Measurements from ENCODE around the gene TOMT. TPM values are rescaled to one million over a fixed set of nuclear protein-coding genes. Genes with fewer than 3 reads are reported as not detected.
"Not testable (repeated sequence)": the region's sequence is repeated elsewhere in the genome, so short reads cannot be mapped to it uniquely, and the experiment has no call there.

TOMT gene
- total RNA-seq, 2 experiments from 2014 or later: 0.23 TPM; not detected in 1

DNA sequence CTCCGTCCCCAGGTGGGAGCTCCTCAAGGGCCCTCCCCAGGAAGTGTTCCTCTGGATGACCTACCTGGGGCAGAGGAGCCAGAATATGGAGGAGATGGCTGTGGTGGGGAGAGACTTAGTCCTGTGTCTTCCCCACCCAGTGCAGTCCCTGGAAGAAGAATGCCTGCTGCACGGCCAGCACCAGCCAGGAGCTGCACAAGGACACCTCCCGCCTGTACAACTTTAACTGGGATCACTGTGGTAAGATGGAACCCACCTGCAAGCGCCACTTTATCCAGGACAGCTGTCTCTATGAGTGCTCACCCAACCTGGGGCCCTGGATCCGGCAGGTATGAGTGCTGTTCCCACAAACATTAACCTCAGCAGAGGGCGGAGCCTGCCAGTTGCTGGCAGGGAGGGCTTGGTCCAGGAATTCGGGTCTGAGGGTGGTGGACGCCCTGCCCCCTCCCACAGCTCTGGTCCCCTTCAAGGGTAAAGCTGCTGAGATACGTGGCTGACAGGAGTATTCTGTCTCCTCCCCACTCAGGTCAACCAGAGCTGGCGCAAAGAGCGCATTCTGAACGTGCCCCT is 33.2 kb downstream of the TOMT start:
- Mint-ChIP-seq H3K4me1 (peaks cover 44% of the 10 kb centered on the region), H3K4me3 (no peak overlapping the region), H3K27ac (no peak overlapping the region), H3K27me3 (peaks cover 4% of the 10 kb centered on the region), H3K9me3 (ENCODE audit: low read depth) (peaks cover 4% of the 10 kb centered on the region), H3K36me3 (peaks cover 5% of the 10 kb centered on the region)
- ATAC-seq: no peak
- CTCF ChIA-PET: interaction anchor here (1.6 kb wide), 1 partner anchor 114 kb away, joined by 5 read pairs; no protein-coding TSS in a partner anchor
- no peak for DNase-seq

DNA sequence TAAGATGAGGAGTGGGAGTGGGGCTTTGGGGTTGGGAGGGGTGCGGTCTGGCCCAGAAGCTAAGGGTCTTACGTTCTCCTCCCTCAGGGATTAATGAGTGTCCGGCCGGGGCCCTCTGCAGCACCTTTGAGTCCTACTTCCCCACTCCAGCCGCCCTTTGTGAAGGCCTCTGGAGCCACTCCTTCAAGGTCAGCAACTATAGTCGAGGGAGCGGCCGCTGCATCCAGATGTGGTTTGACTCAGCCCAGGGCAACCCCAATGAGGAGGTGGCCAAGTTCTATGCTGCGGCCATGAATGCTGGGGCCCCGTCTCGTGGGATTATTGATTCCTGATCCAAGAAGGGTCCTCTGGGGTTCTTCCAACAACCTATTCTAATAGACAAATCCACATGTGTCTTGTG is 33.8 kb downstream of the TOMT start:
- Mint-ChIP-seq H3K9me3 (ENCODE audit: low read depth) (peaks cover 4% of the 10 kb centered on the region), H3K4me3 (no peak overlapping the region), H3K36me3 (peaks cover 5% of the 10 kb centered on the region), H3K4me1 (peaks cover 46% of the 10 kb centered on the region), H3K27ac (no peak overlapping the region), H3K27me3 (peaks cover 2% of the 10 kb centered on the region)
- DNase-seq (no peak), ATAC-seq (no peak)
- CTCF ChIA-PET: interaction anchor here (1.6 kb wide), 1 partner anchor 114 kb away, joined by 5 read pairs; no protein-coding TSS in a partner anchor

DNA sequence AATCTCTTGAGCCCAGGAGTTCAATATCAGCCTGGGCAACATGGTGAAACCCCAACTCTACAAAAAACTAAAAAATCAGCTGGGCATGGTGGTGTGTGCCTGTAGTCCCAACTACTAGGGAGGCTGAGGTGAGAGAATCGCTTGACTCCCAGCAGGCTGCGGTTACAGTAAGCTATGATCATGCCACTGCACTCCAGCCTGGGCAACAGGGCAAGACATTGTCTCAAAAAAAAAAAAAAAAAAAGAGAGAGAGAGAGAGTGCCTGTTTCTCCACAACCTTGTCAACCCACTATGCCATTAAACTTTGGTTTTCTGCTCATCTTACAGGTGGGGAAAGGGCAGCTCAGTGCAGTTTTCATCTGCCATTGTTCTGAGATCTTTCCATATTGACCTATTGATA is 34.9 kb downstream of the TOMT start:
- CTCF ChIA-PET: interaction anchor here (0.8 to 1.7 kb wide), 7 partner anchors 15 to 162 kb away, joined by 3 to 8 read pairs (median 4); no protein-coding TSS in a partner anchor
- no peak for DNase-seq
- peaks cover 46% of the 10 kb centered on the region for H3K4me1 Mint-ChIP-seq
- peak; percentile 28 for ATAC-seq
- peak overlapping the region; percentile 67 for H3K27ac Mint-ChIP-seq
- H3K9me3 Mint-ChIP-seq (ENCODE audit: low read depth): peaks cover 4% of the 10 kb centered on the region
- peak overlapping the region; percentile 0 for H3K4me3 Mint-ChIP-seq
- H3K27me3 Mint-ChIP-seq: no peaks in the 10 kb centered on the region
- H3K36me3 Mint-ChIP-seq: peaks cover 5% of the 10 kb centered on the region

DNA sequence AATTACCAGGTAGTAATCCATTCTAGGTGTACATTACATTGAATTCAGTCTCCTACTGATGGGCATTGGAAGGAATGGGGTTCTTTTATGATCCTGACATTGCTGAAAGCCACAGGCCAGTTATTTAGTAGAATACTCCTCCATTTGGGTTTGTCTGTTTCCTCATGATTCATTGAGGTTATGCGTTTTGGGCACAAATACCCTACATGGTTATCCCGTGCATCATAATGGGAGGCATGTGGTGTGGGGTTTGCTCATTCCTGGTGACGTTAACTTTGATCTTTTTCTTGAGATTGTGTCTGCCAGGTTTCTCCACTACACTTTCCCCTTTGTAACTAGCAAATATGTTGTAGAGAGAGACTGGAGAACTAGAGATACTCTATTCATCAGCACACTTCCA is 35.3 kb downstream of the TOMT start:
- peak; percentile 78 for DNase-seq

DNA sequence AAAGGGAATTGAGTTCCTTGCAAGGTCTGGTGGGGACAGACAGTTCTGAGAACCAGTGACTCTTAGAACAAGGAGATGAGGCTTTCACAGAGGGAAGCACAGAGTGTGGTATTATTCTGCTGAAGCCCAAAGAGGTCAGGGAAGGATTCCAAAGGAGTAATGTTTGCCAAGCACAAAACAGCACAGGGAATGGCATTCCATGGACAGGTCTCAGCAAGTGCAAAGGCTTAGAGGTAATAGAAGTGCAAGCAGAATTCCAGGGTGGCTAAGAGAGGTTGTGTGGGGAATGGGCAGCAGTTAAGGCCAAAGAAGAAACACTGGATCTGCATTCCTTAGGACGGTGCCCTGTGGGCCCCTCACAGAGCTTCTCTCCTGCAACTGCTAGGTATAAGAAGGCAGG is 36.4 kb downstream of the TOMT start:
- CTCF ChIA-PET: interaction anchor here (0.9 to 1.7 kb wide), 7 partner anchors 39 to 170 kb away, joined by 3 to 8 read pairs (median 4); no protein-coding TSS in a partner anchor
- not testable (repeated sequence) for ATAC-seq; DNase-seq; H3K4me3 Mint-ChIP-seq; H3K36me3 Mint-ChIP-seq; H3K9me3 Mint-ChIP-seq (ENCODE audit: low read depth); H3K27me3 Mint-ChIP-seq
- H3K27ac Mint-ChIP-seq: peak overlapping the region; percentile 67
- H3K4me1 Mint-ChIP-seq: peaks cover 36% of the 10 kb centered on the region

More for the DNA sequence above, 35.3 kb downstream of the TOMT start:
- no peaks in the 10 kb centered on the region for H3K27me3 Mint-ChIP-seq
- CTCF ChIA-PET: interaction anchor here (0.8 to 1.7 kb wide), 10 partner anchors 16 to 169 kb away, joined by 3 to 8 read pairs (median 3); no protein-coding TSS in a partner anchor
- H3K4me1 Mint-ChIP-seq: peaks cover 45% of the 10 kb centered on the region
- H3K4me3 Mint-ChIP-seq: peak overlapping the region; percentile 0
- H3K27ac Mint-ChIP-seq: peak overlapping the region; percentile 67
- peak; percentile 78 for ATAC-seq
- peaks cover 5% of the 10 kb centered on the region for H3K36me3 Mint-ChIP-seq
- peaks cover 4% of the 10 kb centered on the region for H3K9me3 Mint-ChIP-seq (ENCODE audit: low read depth)

DNA sequence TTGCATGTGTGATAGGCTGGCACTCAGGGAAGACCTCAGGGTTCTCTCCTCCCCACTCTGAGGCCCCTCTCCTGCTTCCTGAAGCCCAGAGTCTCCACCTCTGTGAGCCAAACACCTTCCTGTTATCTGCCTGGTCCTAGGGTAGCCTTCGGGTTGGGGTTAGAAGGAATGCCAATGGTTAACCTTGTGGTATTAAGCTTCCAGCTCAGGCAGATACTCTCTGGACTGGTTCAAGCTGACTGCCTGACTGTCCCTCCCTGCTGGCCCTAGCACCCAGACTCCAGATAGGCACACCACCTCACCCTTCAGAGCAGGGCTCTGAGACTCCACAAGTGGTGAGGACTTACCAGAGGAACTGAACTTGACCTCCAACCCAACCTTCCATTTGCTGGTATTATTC is 36.8 kb downstream of the TOMT start:
- CTCF ChIA-PET: interaction anchor here (1.2 to 3.0 kb wide), 4 partner anchors 64 to 342 kb away, joined by 3 to 54 read pairs (median 4); no protein-coding TSS in a partner anchor
- not testable (repeated sequence) for H3K4me3 Mint-ChIP-seq; H3K36me3 Mint-ChIP-seq; DNase-seq; ATAC-seq; H3K9me3 Mint-ChIP-seq (ENCODE audit: low read depth); H3K27ac Mint-ChIP-seq; H3K27me3 Mint-ChIP-seq
- peaks cover 34% of the 10 kb centered on the region for H3K4me1 Mint-ChIP-seq

DNA sequence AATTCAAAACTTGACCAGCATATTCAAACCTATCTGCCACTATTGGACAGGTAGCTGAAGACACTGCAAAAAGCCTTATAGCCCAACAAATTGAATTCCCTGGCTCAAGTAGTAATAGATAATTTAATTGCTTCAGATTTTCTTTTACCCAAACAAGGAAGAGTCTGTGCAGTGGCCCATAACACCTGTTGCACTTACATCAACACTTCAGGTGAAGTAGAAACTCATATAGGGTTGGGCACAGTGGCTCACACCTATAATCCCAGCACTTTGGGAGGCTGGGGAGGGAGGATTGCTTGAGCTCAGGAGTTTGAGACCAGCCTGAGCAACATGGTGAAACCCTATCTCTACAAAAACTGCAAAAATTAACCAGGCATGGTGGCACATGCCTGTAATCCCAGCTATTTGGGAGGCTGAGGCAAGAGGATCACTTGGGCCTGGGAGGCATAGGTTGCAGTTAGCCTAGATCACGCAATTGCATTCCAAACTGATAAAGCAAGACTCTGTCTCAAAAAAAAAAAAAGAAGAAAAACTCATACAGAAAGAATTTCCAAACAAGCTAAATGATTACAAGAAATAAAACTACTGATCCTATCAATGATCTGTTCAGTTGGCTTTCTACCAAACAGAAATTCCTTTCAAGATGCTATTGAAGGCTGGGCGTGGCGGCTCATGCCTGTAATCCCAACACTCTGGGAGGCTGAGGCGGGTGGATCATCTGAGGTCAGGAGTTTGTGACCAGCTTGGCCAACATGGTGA is 39.3 kb downstream of the TOMT start:
- CTCF ChIA-PET: interaction anchor here (0.7 to 3.4 kb wide), 31 partner anchors 9 to 288 kb away, joined by 3 to 54 read pairs (median 8); partner anchors contain the start of genes FOLR3 and NUMA1
- peaks cover 7% of the 10 kb centered on the region for H3K27me3 Mint-ChIP-seq
- DNase-seq: no peak
- H3K9me3 Mint-ChIP-seq (ENCODE audit: low read depth): no peaks in the 10 kb centered on the region
- no peaks in the 10 kb centered on the region for H3K36me3 Mint-ChIP-seq
- no peak overlapping the region for H3K27ac Mint-ChIP-seq
- no peak for ATAC-seq
- H3K4me3 Mint-ChIP-seq: no peak overlapping the region
- peaks cover 31% of the 10 kb centered on the region for H3K4me1 Mint-ChIP-seq

DNA sequence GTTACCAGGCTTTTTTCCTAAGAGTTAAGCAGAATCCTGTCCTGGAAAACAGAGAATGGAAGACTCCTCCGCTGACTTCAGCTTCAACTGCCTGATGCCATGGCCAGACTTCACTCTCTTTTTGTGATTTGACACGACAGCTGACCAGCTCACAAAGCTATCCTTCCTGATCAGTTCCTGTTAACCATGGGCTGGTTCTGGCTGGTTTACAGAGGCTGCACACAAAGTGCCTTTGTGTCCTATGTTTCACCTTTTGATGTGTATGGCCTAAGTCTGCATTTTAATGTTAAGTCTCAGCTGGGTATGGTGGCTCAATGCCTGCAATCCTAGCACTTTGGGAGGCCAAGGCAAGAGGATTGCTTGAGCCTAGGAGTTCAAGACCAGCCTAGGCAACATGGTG is 40.9 kb downstream of the TOMT start:
- H3K27me3 Mint-ChIP-seq: peaks cover 14% of the 10 kb centered on the region

DNA sequence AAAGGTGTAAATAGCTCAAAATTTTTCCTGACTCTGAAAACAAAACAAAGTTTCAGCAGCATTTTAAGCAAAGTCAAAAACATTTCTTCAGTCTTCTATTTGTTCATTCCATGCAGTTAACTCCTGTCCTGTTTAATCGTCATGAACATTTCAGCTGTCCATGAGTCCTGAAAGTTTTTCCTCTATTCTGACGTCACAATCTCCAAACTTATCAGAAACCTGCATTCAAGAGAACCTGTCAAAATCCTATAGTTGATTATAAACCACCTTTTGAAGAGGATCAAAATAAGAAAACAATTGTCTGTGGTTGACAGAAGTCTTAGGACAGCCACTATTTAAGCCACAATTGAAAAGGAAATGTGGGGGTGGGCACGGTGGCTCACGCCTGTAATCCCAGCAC is 45.2 kb downstream of the TOMT start:
- ATAC-seq (no peak), DNase-seq (no peak)
- CTCF ChIA-PET: interaction anchor here (1.1 kb wide), 1 partner anchor 126 kb away, joined by 3 read pairs; no protein-coding TSS in a partner anchor
- H3K9me3 Mint-ChIP-seq (ENCODE audit: low read depth): no peaks in the 10 kb centered on the region
- H3K27ac Mint-ChIP-seq: no peak overlapping the region
- peaks cover 26% of the 10 kb centered on the region for H3K27me3 Mint-ChIP-seq
- no peak overlapping the region for H3K4me3 Mint-ChIP-seq
- no peaks in the 10 kb centered on the region for H3K36me3 Mint-ChIP-seq
- no peaks in the 10 kb centered on the region for H3K4me1 Mint-ChIP-seq

More for the DNA sequence above, 40.9 kb downstream of the TOMT start:
- Mint-ChIP-seq H3K4me1 (peaks cover 16% of the 10 kb centered on the region), H3K4me3 (no peak overlapping the region), H3K36me3 (no peaks in the 10 kb centered on the region), H3K9me3 (ENCODE audit: low read depth) (no peaks in the 10 kb centered on the region), H3K27ac (no peak overlapping the region)
- CTCF ChIA-PET: interaction anchor here (0.6 to 3.4 kb wide), 8 partner anchors 34 to 288 kb away, joined by 3 to 17 read pairs (median 3); partner anchors contain the start of genes ANAPC15 and CLPB
- DNase-seq: no peak
- ATAC-seq: no peak

DNA sequence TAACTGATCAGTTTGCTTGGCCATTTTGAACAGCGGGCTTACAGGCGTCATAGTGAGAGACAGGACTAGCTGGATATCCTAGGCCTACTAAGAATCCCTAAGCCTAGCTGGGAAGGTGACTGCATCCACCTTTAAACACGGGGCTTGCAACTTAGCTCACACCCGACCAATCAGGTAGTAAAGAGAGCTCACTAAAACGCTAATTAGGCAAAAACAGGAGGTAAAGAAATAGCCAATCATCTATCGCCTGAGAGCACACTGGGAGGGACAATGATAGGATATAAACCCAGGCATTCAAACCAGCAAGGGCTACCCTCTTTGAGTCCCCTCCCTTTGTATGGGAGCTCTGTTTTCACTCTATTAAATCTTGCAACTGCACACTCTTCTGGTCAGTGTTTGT is 48.1 kb downstream of the TOMT start:
- not testable (repeated sequence) for H3K36me3 Mint-ChIP-seq, ATAC-seq, H3K4me1 Mint-ChIP-seq

DNA sequence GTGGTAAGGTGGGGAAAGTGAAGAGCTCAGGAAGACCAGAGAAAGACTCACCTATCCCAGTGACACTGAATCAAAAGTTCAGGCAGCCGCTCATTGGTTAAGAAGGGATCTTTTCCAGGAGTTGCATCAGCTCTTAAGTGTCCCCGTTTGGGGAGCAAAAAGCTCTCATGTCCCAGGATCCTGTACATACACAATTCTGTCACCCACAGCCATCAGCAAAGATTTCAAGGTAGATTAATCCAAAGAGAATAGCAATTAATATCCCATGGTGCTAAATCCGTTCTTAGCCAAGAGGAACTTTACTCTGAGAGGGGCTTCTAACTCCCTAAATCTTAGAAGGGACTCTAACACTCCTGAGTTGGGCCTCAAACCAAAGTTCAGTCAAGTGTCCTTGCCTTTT is 49.1 kb downstream of the TOMT start:
- Mint-ChIP-seq H3K27me3 (peaks cover 32% of the 10 kb centered on the region), H3K4me1 (no peaks in the 10 kb centered on the region), H3K27ac (no peak overlapping the region), H3K9me3 (ENCODE audit: low read depth) (no peaks in the 10 kb centered on the region), H3K36me3 (no peaks in the 10 kb centered on the region), H3K4me3 (no peak overlapping the region)
- DNase-seq: no peak
- no peak for ATAC-seq
- CTCF ChIA-PET: interaction anchor here (1.9 to 2.6 kb wide), 3 partner anchors 11 to 276 kb away, joined by 4 to 11 read pairs (median 6); no protein-coding TSS in a partner anchor

More for the DNA sequence above, 48.1 kb downstream of the TOMT start:
- DNase-seq; H3K27ac Mint-ChIP-seq; H3K9me3 Mint-ChIP-seq (ENCODE audit: low read depth); H3K4me3 Mint-ChIP-seq: not testable (repeated sequence)
- CTCF ChIA-PET: interaction anchor here (1.3 to 2.6 kb wide), 4 partner anchors 10 to 277 kb away, joined by 3 to 11 read pairs (median 5); no protein-coding TSS in a partner anchor
- H3K27me3 Mint-ChIP-seq: peaks cover 27% of the 10 kb centered on the region

DNA sequence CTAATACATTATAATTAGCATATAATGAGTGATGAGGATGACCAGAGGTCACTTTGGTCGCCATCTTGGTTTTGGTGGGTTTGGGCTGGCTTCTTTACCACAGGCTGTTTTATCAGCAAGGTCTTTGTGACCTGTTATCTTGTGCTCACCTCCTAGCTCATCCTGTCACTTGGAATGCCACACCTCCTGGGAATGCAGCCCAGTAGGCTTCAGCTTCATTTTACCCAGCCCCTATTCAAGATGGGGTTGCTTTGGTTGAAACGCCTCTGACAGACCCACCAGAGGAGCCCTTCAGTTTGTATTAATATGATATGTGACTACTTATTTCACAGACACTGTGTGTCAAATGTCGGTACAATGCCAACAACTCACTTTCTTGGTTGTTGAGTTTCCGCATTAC is 50.0 kb downstream of the TOMT start:
- ATAC-seq: no peak
- no peak for DNase-seq
- Mint-ChIP-seq H3K27ac (no peak overlapping the region), H3K4me3 (no peak overlapping the region), H3K9me3 (ENCODE audit: low read depth) (no peaks in the 10 kb centered on the region), H3K4me1 (no peaks in the 10 kb centered on the region), H3K36me3 (no peaks in the 10 kb centered on the region), H3K27me3 (peaks cover 37% of the 10 kb centered on the region)
- CTCF ChIA-PET: no interaction called here

DNA sequence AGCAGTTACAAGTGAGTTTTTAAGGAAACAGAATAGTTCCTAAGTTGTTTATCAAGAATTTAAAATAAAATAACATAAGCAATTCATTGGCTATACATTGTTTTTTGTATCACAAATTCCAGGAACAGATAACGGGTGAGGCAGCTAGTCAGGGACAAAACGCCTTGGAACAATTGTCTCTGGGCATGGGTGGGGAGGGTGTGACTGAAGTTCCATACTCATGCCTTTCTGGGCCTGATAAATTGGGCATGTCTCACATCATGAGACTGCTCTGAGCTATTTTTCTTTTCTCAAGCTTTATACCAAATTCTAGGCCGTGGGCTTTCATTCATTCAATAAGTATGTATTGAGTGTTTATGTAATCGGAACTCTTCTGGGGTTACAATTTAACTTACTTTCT is 51.4 kb downstream of the TOMT start:
- no peak for DNase-seq
- Mint-ChIP-seq H3K4me1 (no peaks in the 10 kb centered on the region), H3K9me3 (ENCODE audit: low read depth) (no peaks in the 10 kb centered on the region), H3K36me3 (no peaks in the 10 kb centered on the region), H3K27me3 (peaks cover 37% of the 10 kb centered on the region), H3K27ac (no peak overlapping the region), H3K4me3 (no peak overlapping the region)
- no peak for ATAC-seq
- CTCF ChIA-PET: interaction anchor here (1.0 to 1.2 kb wide), 2 partner anchors 12 to 257 kb away, joined by 3 read pairs; no protein-coding TSS in a partner anchor

Data from activated CD8-positive, alpha-beta memory T cell treated with anti-CD3 and anti-CD28 coated beads, Interleukin-2, amount 10 ng/mL, durations not matched to agents 7 days and 5 days (primary cell).